PFSK-1 (cell line): ENCODE results near the gene PSMC2.

Experiments
- POLR2AphosphoS5 ChIP-seq: IDR thresholded peaks from 2 replicates; pipeline ENCODE4 v1.6.1; 2012; ENCODE audit warnings: low read depth, mild to moderate bottlenecking, control low read depth, low read length, moderate library complexity
- SIN3A ChIP-seq: IDR thresholded peaks from 2 replicates; pipeline ENCODE4 v1.6.1; 2012; ENCODE audit warnings: mild to moderate bottlenecking, low read length, moderate library complexity, borderline replicate concordance; ENCODE audit not compliant: insufficient read depth

GRCh38 chr7:103344453-103345149 lies 2.8 kb upstream of the PSMC2 start, which contains the start of gene DNAJC2:
- TF ChIP-seq POLR2AphosphoS5 (peak; percentile 95), SIN3A (peak; percentile 95; the same call in 1 of the 2 replicates)
